Stimulated activated CD8-positive, alpha-beta memory T cell treated with anti-CD3 and anti-CD28 coated beads, Interleukin-4, amount 100 ng/mL, for 4 hours (primary cell): ENCODE results near the gene EIF5B.
"Not testable (repeated sequence)": the region's sequence is repeated elsewhere in the genome, so short reads cannot be mapped to it uniquely, and the experiment has no call there.

Experiments used
- DNase-seq, 2 donors: peaks; one replicate each; pipeline ENCODE4 v3.0.0-alpha.2; 2020; ENCODE audit warnings: low read depth in 2 of 2, low spot score in 1 of 2

EIF5B gene

DNA sequence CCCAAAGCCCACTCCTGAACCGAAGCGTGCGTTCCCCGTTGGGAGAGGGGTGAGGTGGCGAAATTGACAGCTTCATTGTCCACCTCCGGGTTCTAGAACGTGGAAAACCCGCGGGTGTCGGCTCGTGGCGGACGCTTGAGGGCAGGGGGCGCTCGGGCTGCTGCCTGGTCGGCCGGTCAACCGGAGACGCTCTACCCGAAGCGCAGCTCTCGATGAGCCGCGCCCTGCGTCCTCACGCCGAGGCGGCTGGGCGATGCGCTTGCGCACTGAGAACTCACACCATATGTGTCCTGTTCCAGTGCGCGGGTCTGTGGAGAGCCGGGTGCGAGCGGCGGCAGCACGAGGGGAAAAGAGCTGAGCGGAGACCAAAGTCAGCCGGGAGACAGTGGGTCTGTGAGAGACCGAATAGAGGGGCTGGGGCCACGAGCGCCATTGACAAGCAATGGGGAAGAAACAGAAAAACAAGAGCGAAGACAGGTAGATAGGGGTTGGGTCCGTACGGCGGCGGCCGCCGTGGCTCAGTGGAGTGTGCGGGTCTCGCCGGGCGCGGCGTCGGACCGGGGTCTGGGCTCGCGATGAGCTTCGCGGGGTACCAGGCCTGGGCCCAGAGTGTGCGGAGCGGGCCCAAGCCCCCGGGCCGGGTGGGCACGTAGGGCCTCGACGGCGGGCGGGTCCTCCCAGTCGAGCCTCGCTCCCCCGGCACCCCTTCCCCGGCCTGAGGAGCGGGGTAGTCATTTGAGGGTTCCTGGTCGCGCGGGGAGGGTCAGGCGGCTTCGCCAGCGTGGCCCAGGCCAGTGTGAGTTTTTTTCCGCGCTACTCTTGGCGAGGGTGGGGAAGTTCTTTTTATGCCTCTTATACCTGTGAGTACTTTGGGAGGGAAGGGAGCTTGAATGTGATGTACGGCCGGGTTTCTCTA, at the start of gene EIF5B:
EIF5B (plus strand) TSS at position 277 of the 916 bp plus-strand sequence; CDS start at position 443, 166 bp downstream.
- DNase-seq, result peak; percentile 77 to 89

DNA sequence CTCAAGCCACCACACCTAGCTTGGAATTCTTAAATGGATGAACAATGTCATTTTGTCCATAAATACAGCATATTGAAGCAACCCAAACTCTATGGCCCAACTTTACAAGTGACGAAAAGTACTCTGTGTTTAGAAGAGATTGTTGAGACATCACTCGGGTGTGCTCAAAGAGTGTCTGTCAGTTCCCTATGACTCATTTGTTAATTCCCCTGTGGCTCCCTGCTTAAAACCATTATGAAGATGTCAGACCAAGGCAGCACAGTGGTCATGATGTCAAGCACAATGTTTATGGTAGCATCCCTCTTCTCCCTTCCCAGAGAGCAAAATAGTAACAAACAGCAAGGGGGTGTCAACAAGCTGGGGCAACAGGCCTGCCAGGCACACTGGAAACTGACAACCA, 39.2 kb upstream of the EIF5B start:
- DNase-seq, result no peak

DNA sequence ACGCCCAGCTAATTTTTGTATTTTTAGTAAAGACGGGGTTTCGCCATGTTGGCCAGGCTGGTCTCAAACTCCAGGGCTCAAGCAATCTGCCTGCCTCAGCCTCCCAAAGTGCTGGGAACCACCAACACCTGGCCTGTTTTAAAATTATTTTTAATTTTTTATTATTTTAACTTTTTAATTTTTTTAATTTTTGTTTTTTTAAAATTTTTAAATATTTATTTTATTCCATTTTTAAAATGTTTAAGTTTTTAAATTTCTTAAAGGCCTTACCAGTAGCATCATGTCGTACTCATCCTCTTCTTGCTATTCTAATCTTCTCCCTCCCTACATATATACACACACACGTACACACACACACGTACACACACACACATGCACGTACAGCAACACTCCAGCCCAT, 37.6 kb upstream of the EIF5B start:
- DNase-seq, result no peak

DNA sequence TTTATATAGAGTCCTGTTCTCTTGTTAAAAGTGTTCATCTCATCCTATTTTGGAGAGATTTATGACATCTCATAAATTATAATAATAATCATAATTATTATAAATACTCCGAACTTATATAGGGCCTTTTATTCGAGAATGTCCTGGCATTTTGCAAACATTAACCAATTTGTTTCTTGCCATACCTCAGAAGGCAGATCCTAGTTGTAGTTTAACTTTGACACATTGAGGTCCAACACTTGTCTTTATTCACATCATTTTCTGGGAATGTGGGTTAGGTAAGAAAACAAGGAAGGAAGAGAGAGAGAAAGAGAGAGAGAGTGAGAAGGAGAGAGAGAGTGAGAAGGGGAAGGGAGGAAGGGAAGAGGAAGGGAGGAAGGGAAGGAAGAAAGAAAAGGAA, 36.1 kb upstream of the EIF5B start, which contains the start of gene LYG1:
LYG1 (minus strand) TSS at position 101 of the 400 bp plus-strand sequence. CDS start 5,527 bp downstream, outside the sequence.
- not testable (repeated sequence) for DNase-seq

DNA sequence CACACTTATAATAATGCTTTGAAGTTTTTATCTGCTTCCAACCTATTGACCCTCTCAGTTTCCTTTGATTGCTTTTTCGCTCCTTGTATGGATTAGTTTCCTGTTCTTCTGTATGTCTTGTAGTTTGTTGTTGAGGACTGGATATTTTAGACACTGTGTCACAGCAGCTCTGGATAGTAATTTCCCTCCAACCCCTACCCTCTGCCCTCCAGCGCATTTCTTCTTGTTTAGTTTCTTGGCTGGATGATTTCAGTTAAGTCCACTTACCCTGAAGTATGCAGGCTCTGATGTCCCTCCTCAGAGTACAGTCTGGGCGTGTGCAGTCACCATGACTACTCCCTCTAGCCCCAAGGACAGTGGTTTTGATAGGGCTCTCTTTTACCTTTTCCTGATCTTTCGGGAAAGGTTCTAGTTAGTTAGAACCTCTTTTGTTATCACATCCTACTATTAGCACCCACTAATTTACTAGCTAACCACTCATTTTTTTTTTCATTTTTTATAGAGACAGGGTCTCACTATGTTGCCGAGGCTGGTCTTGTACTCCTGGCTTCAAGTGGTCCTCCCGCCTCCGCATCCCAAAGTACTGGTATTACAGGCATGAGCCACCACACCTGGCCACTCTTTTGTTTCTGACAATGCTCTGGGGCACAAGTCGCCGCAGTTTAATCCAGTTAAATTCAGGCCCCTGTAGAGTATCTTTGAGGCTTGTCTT, 19.9 kb upstream of the EIF5B start:
- DNase-seq, result no peak

DNA sequence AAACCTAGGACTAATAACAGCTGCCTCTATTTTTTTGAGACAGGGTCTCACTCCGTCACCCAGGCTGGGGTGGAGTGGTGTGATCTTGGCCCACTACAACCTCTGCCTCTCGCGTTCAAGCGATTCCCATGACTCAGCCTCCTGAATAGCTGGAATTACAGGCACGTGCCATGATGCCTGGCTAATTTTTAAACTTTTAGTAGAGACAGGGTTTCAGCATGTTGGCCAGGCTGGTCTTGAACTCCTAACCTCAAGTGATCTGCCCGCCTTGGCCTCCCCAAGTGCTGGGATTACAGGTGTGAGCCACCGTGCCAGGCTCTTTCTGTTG, 19.4 kb upstream of the EIF5B start:
- not testable (repeated sequence) for DNase-seq

- DNase-seq, result no peak
Observed at GRCh38 chr2:99325384-99325783, 11.8 kb upstream of the EIF5B start.

DNA sequence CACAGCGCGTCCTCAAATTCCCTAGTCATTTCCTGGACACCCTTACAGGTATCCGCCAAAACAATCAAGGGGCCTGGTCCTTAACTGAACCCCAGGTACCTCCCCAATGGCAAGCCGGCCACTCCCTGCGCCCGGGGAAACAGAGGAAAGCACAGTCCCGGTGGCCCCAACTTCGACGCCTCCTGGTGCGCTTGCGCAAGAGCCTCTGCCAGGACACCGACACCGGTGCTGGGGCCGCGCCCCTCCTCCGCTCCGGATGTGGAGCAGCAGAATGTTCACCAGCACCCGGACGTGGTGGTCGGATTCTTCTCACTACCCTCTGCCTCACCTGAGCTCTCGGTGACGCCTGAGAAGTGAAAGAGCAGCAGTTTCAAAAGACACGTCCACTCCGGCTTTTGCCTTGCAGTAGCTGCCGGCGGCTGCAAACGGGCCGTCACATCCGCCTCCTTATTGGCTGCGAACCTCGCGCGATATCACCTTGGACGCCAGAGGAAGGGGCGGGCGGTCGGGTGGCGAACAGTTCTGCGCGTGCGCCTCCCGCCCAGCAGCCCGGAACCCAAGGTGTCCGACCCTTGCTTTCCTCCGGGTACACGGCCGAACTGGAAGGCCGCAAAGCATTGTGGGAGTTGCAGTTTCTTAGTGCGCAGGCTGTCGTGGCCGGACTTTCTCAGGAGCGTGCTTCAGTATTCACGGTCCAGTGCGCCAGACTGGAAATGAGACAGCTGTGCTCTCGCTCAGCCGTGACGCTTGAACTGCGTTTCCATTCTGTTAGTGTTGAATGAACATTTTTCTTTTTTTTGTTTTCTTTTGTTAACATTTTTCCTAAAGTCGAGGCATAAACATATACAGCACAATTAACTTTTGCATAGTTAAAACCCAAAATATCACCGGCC, 1.0 kb upstream of the EIF5B start, which contains the start of gene TXNDC9:
TXNDC9 (minus strand) TSS at position 423 of the 893 bp plus-strand sequence. CDS start 3,123 bp downstream, outside the sequence.
- DNase-seq, result peak; percentile 95 to 96

DNA sequence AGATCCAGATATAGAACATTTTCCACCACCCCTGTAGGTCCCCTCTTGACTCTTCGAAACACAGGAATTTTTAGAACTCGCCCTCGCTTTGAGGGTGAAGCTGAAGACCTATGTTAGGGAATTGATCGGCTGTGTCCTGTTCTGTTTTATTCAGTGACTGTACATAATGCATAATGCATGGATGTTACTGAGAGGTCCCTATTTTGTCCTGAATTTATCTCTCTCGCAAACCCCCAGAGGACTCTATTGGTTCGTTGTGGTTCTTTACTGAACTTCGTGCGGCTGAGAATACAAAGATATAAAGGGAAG, 431 bp upstream of the EIF5B start:
- no peak for DNase-seq

- no peak for DNase-seq
Observed at GRCh38 chr2:99338029-99338585, 918 bp downstream of the EIF5B start.

GRCh38 chr2:99340669-99341236, 3.6 kb downstream of the EIF5B start:
- DNase-seq, result no peak

- DNase-seq, result no peak
Observed at GRCh38 chr2:99342536-99342935, 5.3 kb downstream of the EIF5B start.

DNA sequence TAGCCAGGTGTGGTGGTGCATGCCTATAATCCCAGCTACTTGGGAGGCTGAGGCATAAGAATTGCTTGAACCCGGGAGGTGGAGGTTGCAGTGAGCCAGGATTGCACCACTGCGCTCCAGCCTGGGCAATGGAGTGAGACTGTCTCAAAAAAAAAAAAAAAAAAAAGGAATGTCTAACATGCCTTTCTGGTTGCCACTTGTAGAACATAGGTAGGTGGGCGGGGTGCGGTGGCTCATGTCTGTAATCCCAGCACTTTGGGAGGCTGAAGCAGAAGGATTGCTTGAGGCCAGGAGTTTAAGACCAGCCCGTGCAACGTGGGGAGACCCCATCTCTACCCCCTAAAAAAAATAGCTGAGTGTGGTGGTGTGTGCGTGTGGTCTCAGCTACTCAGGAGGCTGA, 8.3 kb downstream of the EIF5B start:
- not testable (repeated sequence) for DNase-seq

GRCh38 chr2:99346218-99346617, 9.0 kb downstream of the EIF5B start:
- DNase-seq, result no peak

DNA sequence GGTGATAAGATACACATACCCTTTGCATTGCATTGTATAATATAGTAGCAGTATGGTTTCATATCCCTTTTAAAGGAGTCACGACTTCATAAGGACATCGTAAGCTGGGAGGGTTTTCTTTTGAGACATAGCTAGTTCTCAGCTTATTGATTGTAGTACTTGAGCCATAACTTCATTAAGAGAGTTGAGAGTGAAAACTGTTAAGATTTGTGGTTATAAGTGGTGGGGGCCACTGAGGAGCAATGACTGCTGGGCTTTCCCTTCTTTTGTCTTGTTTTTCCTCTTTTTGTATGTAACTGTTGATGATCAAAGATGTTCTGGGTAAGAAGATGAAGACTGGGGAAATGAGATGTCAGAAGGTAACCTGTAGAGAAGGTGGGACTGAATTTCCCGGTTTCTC, 11.0 kb downstream of the EIF5B start:
- DNase-seq, result no peak

GRCh38 chr2:99350194-99350593, 13.0 kb downstream of the EIF5B start:
- no peak for DNase-seq

DNA sequence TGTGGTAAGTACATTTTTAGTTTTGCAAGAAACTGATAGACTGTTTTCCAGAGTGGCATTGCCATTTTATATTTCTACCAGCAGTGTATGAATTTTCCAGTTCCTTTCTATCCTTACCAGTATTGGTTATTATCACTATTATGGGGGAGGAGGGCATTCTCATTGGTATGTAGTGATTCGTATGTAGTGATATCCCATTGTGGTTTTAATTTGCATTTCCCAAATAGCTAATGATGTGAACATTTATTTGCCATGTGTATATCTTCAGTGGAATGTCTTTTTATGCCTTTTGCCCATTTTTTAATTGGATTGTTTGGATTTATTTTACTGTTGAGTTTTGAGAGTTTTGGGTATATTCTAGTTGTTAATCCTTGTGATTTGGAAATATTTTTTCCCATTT, 16.9 kb downstream of the EIF5B start:
- no peak for DNase-seq

DNA sequence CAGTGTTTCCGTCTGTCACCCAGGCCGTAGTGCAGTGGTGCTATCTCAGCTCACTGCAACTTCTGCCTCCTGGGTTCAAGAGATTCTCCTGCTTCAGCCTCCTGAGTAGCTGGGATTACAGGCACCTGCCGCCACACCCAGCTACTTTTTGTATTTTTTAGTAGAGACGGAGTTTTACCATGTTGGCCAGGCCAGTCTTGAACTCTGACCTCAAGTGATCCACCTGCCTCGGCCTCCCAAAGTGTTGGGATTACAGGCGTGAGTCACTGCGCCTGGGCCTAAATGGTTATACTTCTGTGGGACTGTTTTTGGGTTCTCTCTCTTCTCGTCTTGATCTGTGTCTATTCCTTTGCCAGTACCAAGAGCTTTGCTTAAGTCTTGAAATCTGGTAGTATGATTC, 17.6 kb downstream of the EIF5B start:
- not testable (repeated sequence) for DNase-seq

GRCh38 chr2:99356853-99357252, 19.7 kb downstream of the EIF5B start:
- DNase-seq, result no peak

DNA sequence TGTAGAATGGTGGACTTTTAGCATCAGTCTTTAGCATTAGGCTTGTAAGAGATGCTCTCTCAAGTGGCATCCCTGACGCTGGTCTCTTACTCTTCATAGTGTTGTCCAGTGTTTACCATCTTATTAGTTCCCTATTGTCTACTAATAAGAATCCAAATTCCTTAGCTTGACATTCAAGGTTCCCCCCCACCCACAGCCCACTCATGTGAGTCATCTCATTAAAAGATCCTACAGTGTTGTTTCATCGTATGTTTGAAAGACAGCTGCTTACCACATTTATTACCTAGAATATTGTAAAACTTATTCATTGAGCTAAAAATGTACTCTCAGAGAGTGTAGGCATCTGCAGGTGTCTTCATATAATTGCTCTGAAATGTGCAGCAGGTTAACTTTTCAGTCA, 28.5 kb downstream of the EIF5B start:
- DNase-seq, result no peak

DNA sequence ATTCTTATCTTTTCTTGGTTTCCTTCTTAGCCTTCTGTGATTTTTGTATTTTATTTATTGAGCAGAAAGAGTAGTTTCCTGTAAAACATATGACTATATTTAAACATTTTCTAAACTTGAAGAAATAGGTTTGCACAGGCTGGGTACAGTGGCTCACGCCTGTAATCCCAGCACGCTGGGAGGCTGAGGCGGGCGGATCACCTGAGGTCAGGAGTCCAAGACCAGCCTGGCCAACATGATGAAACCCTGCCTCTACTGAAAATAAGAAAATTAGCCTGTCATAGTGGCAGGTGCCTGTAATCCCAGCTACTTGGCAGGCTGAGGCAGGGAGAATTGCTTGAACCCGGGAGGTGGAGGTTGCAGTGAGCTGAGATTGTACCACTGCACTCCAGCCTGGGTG, 31.7 kb downstream of the EIF5B start:
- DNase-seq, result not testable (repeated sequence)
